Measurements from ENCODE around the gene PHACTR1.
"Not testable (repeated sequence)": the region's sequence is repeated elsewhere in the genome, so short reads cannot be mapped to it uniquely, and the experiment has no call there.

Gene PHACTR1

GRCh38 chr6:12911427-12911826 lies 194.9 kb downstream of the PHACTR1 start:
- DNase-seq, result no peak

GRCh38 chr6:12913201-12913600 lies 196.6 kb downstream of the PHACTR1 start:
- DNase-seq, result no peak

GRCh38 chr6:12916006-12916405 lies 199.4 kb downstream of the PHACTR1 start:
- DNase-seq, result no peak

- DNase-seq, result no peak
These were observed 200.0 kb downstream of the PHACTR1 start for GRCh38 chr6:12916420-12917136.

- no peak for DNase-seq
These were observed 204.9 kb downstream of the PHACTR1 start for GRCh38 chr6:12921467-12921866.

- DNase-seq, result no peak
These were observed 207.2 kb downstream of the PHACTR1 start for GRCh38 chr6:12923644-12924235.

GRCh38 chr6:12924911-12925310 lies 208.3 kb downstream of the PHACTR1 start:
- no peak for DNase-seq

- no peak for DNase-seq
These were observed 211.2 kb downstream of the PHACTR1 start for GRCh38 chr6:12927746-12928145.

GRCh38 chr6:12929678-12930077 lies 213.1 kb downstream of the PHACTR1 start:
- no peak for DNase-seq

- no peak for DNase-seq
These were observed 215.1 kb downstream of the PHACTR1 start for GRCh38 chr6:12931639-12932038.

GRCh38 chr6:12935637-12936036 lies 219.1 kb downstream of the PHACTR1 start:
- no peak for DNase-seq

GRCh38 chr6:12937971-12938370 lies 221.4 kb downstream of the PHACTR1 start:
- no peak for DNase-seq

- DNase-seq, result no peak
These were observed 222.7 kb downstream of the PHACTR1 start for GRCh38 chr6:12939314-12939713.

- DNase-seq, result no peak
These were observed 224.9 kb downstream of the PHACTR1 start for GRCh38 chr6:12941422-12941821.

GRCh38 chr6:12943549-12943948 lies 227.0 kb downstream of the PHACTR1 start:
- DNase-seq, result no peak

- DNase-seq, result no peak
These were observed 227.4 kb downstream of the PHACTR1 start for GRCh38 chr6:12944001-12944400.

- not testable (repeated sequence) for DNase-seq
These were observed 228.0 kb downstream of the PHACTR1 start for GRCh38 chr6:12944528-12944927.

- no peak for DNase-seq
These were observed 230.7 kb downstream of the PHACTR1 start for GRCh38 chr6:12947151-12947871.

- no peak for DNase-seq
These were observed 231.4 kb downstream of the PHACTR1 start for GRCh38 chr6:12947967-12948366.

- no peak for DNase-seq
These were observed 234.4 kb downstream of the PHACTR1 start for GRCh38 chr6:12950976-12951375.

GRCh38 chr6:12951415-12951814 lies 234.8 kb downstream of the PHACTR1 start:
- no peak for DNase-seq

- no peak for DNase-seq
These were observed 235.8 kb downstream of the PHACTR1 start for GRCh38 chr6:12952318-12952717.

GRCh38 chr6:12955956-12956355 lies 239.4 kb downstream of the PHACTR1 start:
- no peak for DNase-seq

GRCh38 chr6:12956991-12957320 lies 240.4 kb downstream of the PHACTR1 start:
- DNase-seq, result no peak

Data from stimulated activated naive CD4-positive, alpha-beta T cell treated with Interleukin-2 at 50 U/mL for 16 hours (primary cell).